Astrocyte (in vitro differentiated cells and primary cell): ENCODE data around the gene P2RY8. TPM values are rescaled to one million over a fixed set of nuclear protein-coding genes. Genes with fewer than 3 reads are reported as not detected.

Experiments used
- DNase-seq: peaks from one replicate; pipeline ENCODE4 v3.0.0-alpha.2; 2010; ENCODE audit warnings: low read depth
- FAIRE-seq: peaks from 2 replicates; lab custom pipeline; 2011; peaks lifted over from hg19 to GRCh38; lab: Jason Lieb, UNC
- H2AFZ ChIP-seq: 2 replicates; pipeline ENCODE4 v1.6.0; 2012; ENCODE audit warnings: low read depth, low read length, inconsistent platforms
- H3K27ac ChIP-seq: 2 replicates; pipeline ENCODE4 v1.5.1; 2011; ENCODE audit warnings: low read depth, low read length, inconsistent platforms
- H3K27me3 ChIP-seq: 2 replicates; pipeline ENCODE4 v1.6.0; 2011; ENCODE audit warnings: low read length, inconsistent platforms; ENCODE audit not compliant: insufficient read depth
- H3K36me3 ChIP-seq: 2 replicates; pipeline ENCODE4 v1.5.1; 2011; ENCODE audit warnings: low read length, inconsistent platforms; ENCODE audit not compliant: insufficient read depth
- H3K4me1 ChIP-seq: 2 replicates; pipeline ENCODE4 v1.5.1; 2011; ENCODE audit warnings: low read length, inconsistent platforms; ENCODE audit not compliant: insufficient read depth
- H3K4me2 ChIP-seq: 2 replicates; pipeline ENCODE4 v1.6.0; 2012; ENCODE audit warnings: low read length, inconsistent platforms
- H3K4me3 ChIP-seq: 2 replicates; pipeline ENCODE4 v1.5.1; 2011; ENCODE audit warnings: low read depth, mild to moderate bottlenecking, low read length, inconsistent platforms; ENCODE audit not compliant: insufficient read depth
- H3K79me2 ChIP-seq: 2 replicates; pipeline ENCODE4 v1.6.0; 2012; ENCODE audit warnings: mild to moderate bottlenecking, low read length, inconsistent platforms; ENCODE audit not compliant: insufficient read depth
- H3K9ac ChIP-seq: 2 replicates; pipeline ENCODE4 v1.6.0; 2012; ENCODE audit warnings: mild to moderate bottlenecking, low read length, inconsistent platforms
- H3K9me3 ChIP-seq: 2 replicates; pipeline ENCODE4 v1.5.1; 2012; ENCODE audit warnings: low read depth, mild to moderate bottlenecking, low read length, inconsistent platforms; ENCODE audit not compliant: insufficient read depth
- H4K20me1 ChIP-seq: 2 replicates; pipeline ENCODE4 v1.6.0; 2012; ENCODE audit warnings: low read length, inconsistent platforms; ENCODE audit not compliant: insufficient read depth
- H3K27ac Mint-ChIP-seq: one replicate; pipeline ENCODE4 v1.8.0; 2021; ENCODE audit warnings: mild to moderate bottlenecking, mixed read lengths; ENCODE audit not compliant: unreplicated experiment
- H3K27me3 Mint-ChIP-seq: one replicate; pipeline ENCODE4 v1.8.0; 2021; ENCODE audit warnings: low read depth, mixed read lengths; ENCODE audit not compliant: unreplicated experiment
- H3K36me3 Mint-ChIP-seq: one replicate; pipeline ENCODE4 v1.8.0; 2021; ENCODE audit warnings: low read depth, mixed read lengths; ENCODE audit not compliant: unreplicated experiment
- H3K4me1 Mint-ChIP-seq: one replicate; pipeline ENCODE4 v1.8.0; 2021; ENCODE audit warnings: low read depth, mixed read lengths; ENCODE audit not compliant: unreplicated experiment
- H3K4me3 Mint-ChIP-seq: one replicate; pipeline ENCODE4 v1.8.0; 2021; ENCODE audit warnings: mild to moderate bottlenecking, moderate library complexity, mixed read lengths; ENCODE audit not compliant: unreplicated experiment
- H3K9me3 Mint-ChIP-seq: one replicate; pipeline ENCODE4 v1.8.0; 2021; ENCODE audit warnings: mild to moderate bottlenecking, mixed read lengths; ENCODE audit not compliant: unreplicated experiment
- EZH2 ChIP-seq: IDR thresholded peaks from 2 replicates; pipeline ENCODE4 v1.6.1; 2012; ENCODE audit warnings: mild to moderate bottlenecking, low read length, inconsistent platforms; ENCODE audit not compliant: insufficient read depth
- total RNA-seq: library from RNA; stranded (reverse); gene quantifications from 2 replicates; pipeline ENCODE4 v1.2.1, GENCODE V29; 2021
- TF ChIP-seq, protein P1 (sequence below): IDR thresholded peaks from 2 replicates; pipeline ENCODE4 v1.5.1; 2011; ENCODE audit warnings: low read depth, mild to moderate bottlenecking, inconsistent platforms, low read length, moderate library complexity; ENCODE audit not compliant: insufficient read depth

P2RY8 gene
- total RNA-seq, 1 donor from 2014 or later = not detected

GRCh38 chrX:1582686-1583437 is 45.9 kb upstream of the P2RY8 start:
- H3K27ac Mint-ChIP-seq = no peak overlapping the region

GRCh38 chrX:1581132-1581531 is 44.1 kb upstream of the P2RY8 start:
- Mint-ChIP-seq H3K9me3 (no peaks in the 10 kb centered on the region), H3K36me3 (no peaks in the 10 kb centered on the region), H3K27me3 (no peaks in the 10 kb centered on the region), H3K4me3 (no peak overlapping the region), H3K27ac (no peak overlapping the region), H3K4me1 (no peaks in the 10 kb centered on the region)
- no peak overlapping the region for H3K9ac ChIP-seq
- H3K4me2 ChIP-seq = no peak overlapping the region
- H2AFZ ChIP-seq = no peak overlapping the region
- H3K79me2 ChIP-seq = no peaks in the 10 kb centered on the region
- no peaks in the 10 kb centered on the region for H3K36me3 ChIP-seq
- H3K9me3 ChIP-seq = no peaks in the 10 kb centered on the region
- TF ChIP-seq, protein P1, sequence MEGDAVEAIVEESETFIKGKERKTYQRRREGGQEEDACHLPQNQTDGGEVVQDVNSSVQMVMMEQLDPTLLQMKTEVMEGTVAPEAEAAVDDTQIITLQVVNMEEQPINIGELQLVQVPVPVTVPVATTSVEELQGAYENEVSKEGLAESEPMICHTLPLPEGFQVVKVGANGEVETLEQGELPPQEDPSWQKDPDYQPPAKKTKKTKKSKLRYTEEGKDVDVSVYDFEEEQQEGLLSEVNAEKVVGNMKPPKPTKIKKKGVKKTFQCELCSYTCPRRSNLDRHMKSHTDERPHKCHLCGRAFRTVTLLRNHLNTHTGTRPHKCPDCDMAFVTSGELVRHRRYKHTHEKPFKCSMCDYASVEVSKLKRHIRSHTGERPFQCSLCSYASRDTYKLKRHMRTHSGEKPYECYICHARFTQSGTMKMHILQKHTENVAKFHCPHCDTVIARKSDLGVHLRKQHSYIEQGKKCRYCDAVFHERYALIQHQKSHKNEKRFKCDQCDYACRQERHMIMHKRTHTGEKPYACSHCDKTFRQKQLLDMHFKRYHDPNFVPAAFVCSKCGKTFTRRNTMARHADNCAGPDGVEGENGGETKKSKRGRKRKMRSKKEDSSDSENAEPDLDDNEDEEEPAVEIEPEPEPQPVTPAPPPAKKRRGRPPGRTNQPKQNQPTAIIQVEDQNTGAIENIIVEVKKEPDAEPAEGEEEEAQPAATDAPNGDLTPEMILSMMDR = peak; percentile 32
- no peak for TF ChIP-seq EZH2
- FAIRE-seq = no peak
- no peak overlapping the region for H3K4me3 ChIP-seq
- H3K4me1 ChIP-seq = no peaks in the 10 kb centered on the region
- no peak overlapping the region for H3K27ac ChIP-seq
- no peaks in the 10 kb centered on the region for H4K20me1 ChIP-seq
- no peak for DNase-seq
- H3K27me3 ChIP-seq = no peaks in the 10 kb centered on the region

More at GRCh38 chrX:1582686-1583437, 45.9 kb upstream of the P2RY8 start:
- Histone ChIP-seq H4K20me1 (no peaks in the 10 kb centered on the region), H3K9me3 (no peaks in the 10 kb centered on the region), H3K9ac (no peak overlapping the region), H3K4me1 (no peaks in the 10 kb centered on the region), H3K79me2 (no peaks in the 10 kb centered on the region), H3K4me2 (peak overlapping the region; percentile 54), H3K36me3 (no peaks in the 10 kb centered on the region), H2AFZ (no peak overlapping the region), H3K27ac (no peak overlapping the region), H3K27me3 (no peaks in the 10 kb centered on the region), H3K4me3 (no peak overlapping the region)
- Mint-ChIP-seq H3K4me3 (no peak overlapping the region), H3K36me3 (no peaks in the 10 kb centered on the region), H3K4me1 (no peaks in the 10 kb centered on the region), H3K9me3 (no peaks in the 10 kb centered on the region), H3K27me3 (no peaks in the 10 kb centered on the region)
- DNase-seq (peak; percentile 18), FAIRE-seq (no peak)
- TF ChIP-seq, protein P1 = no peak
- TF ChIP-seq EZH2 = no peak
